H1 (cell line): ENCODE results near the gene BCL2L13. TPM values are rescaled to one million over a fixed set of nuclear protein-coding genes. Genes with fewer than 3 reads are reported as not detected.

Experiments
- CTCF ChIA-PET: fragments of 300-600 bp; sonication (Branson Sonifier 250); formaldehyde crosslinking; loops from one replicate; lab custom pipeline; 2021; ENCODE audit not compliant: partially characterized antibody; lab: Charles Lee
- POLR2A ChIA-PET: fragments of 300-600 bp; sonication (Branson Sonifier 250); formaldehyde crosslinking; loops from one replicate; lab custom pipeline; 2021; ENCODE audit warnings: inconsistent platforms; ENCODE audit not compliant: partially characterized antibody; lab: Charles Lee
- DNase-seq, 2 experiments: peaks; one replicate each; pipeline versions ENCODE4 v3.0.0 to v3.0.0-alpha.2; 2010 to 2022; ENCODE audit warnings: low spot score in 2 of 2, low read depth in 1 of 2, mixed read lengths in 1 of 2
- FAIRE-seq: peaks from 2 replicates; lab custom pipeline; 2011; peaks lifted over from hg19 to GRCh38; lab: Jason Lieb, UNC
- H2AFZ ChIP-seq: 2 replicates; pipeline ENCODE4 v1.8.1; 2012; ENCODE audit warnings: low read length, inconsistent platforms
- H2AK5ac ChIP-seq: 2 replicates; pipeline ENCODE4 v1.6.1; 2013; ENCODE audit warnings: low read depth, low read length
- H2BK120ac ChIP-seq: replicated peaks from 2 replicates; pipeline ENCODE3; 2013; ENCODE audit warnings: low read depth, low read length, inconsistent platforms
- H2BK12ac ChIP-seq: 2 replicates; pipeline ENCODE4 v1.6.1; 2013; ENCODE audit warnings: low read depth, low read length
- H2BK15ac ChIP-seq: 2 replicates; pipeline ENCODE4 v1.6.1; 2013; ENCODE audit warnings: low read length
- H2BK20ac ChIP-seq: 2 replicates; pipeline ENCODE4 v1.6.1; 2013; ENCODE audit warnings: low read length
- H2BK5ac ChIP-seq: 2 replicates; pipeline ENCODE4 v1.6.1; 2013; ENCODE audit warnings: low read depth, low read length
- H3K14ac ChIP-seq: 2 replicates; pipeline ENCODE4 v1.6.1; 2013; ENCODE audit warnings: inconsistent platforms; ENCODE audit not compliant: insufficient read length
- H3K18ac ChIP-seq: 2 replicates; pipeline ENCODE4 v1.6.1; 2013; ENCODE audit warnings: low read length; ENCODE audit errors: extremely low read depth
- H3K23ac ChIP-seq: 2 replicates; pipeline ENCODE4 v1.6.1; 2013; ENCODE audit warnings: inconsistent platforms; ENCODE audit not compliant: insufficient read length
- H3K23me2 ChIP-seq: 2 replicates; pipeline ENCODE4 v1.6.1; 2013; ENCODE audit warnings: low read depth, low read length
- H3K27ac ChIP-seq: 2 replicates; pipeline ENCODE4 v1.6.1; 2011; ENCODE audit warnings: low read depth, low read length, inconsistent platforms
- H3K27me3 ChIP-seq, 4 experiments: replicated peaks in 1 of 4; 1 replicate in 1 of 4; 2 replicates in 3 of 4; pipeline versions ENCODE4 v1.6.1 to v1.8.1; 2011 to 2013; ENCODE audit warnings: low read length in 3 of 4, mild to moderate bottlenecking in 3 of 4, inconsistent platforms in 2 of 4, mixed read lengths in 2 of 4, moderate library complexity in 1 of 4; ENCODE audit not compliant: control insufficient read depth in 3 of 4, insufficient read depth in 3 of 4; ENCODE audit errors: extremely low read depth in 1 of 4
- H3K36me3 ChIP-seq, 4 experiments: 2 replicates each; pipeline versions ENCODE4 v1.6.1 to v1.8.1; 2011 to 2013; ENCODE audit warnings: mild to moderate bottlenecking in 4 of 4, low read length in 3 of 4, moderate library complexity in 2 of 4, control low read depth in 1 of 4, inconsistent platforms in 1 of 4; ENCODE audit not compliant: insufficient read depth in 4 of 4, control insufficient read depth in 2 of 4
- H3K4ac ChIP-seq: replicated peaks from 2 replicates; pipeline ENCODE3; 2013; ENCODE audit warnings: low read length, low read depth, mixed read lengths, inconsistent platforms; ENCODE audit not compliant: insufficient read length
- H3K4me1 ChIP-seq, 4 experiments: replicated peaks in 1 of 4; 1 replicate in 1 of 4; 2 replicates in 3 of 4; pipeline versions ENCODE4 v1.6.1 to v1.8.1; 2011 to 2013; ENCODE audit warnings: low read length in 3 of 4, inconsistent platforms in 2 of 4, mixed read lengths in 1 of 4; ENCODE audit not compliant: insufficient read depth in 4 of 4, control insufficient read depth in 3 of 4
- H3K4me2 ChIP-seq, 2 experiments: 2 replicates each; pipeline versions ENCODE4 v1.6.1 to v1.8.1; 2011 to 2013; ENCODE audit warnings: low read depth in 2 of 2, low read length in 2 of 2, control low read depth in 1 of 2, inconsistent platforms in 1 of 2, mild to moderate bottlenecking in 1 of 2; ENCODE audit not compliant: insufficient read depth in 1 of 2
- H3K4me3 ChIP-seq, 4 experiments: fragments of 200-600, 300-600 bp in 1 of 4; sonication (generic), shearing (Covaris generic), sonication (Bioruptor Twin) in 1 of 4; 2 replicates each; pipeline versions ENCODE4 v1.5.1 to v1.8.1; 2011 to 2016; ENCODE audit warnings: low read length in 4 of 4, low read depth in 3 of 4, control low read depth in 2 of 4, inconsistent platforms in 2 of 4, mild to moderate bottlenecking in 2 of 4, mixed read lengths in 1 of 4, moderate library complexity in 1 of 4; ENCODE audit not compliant: insufficient read depth in 2 of 4; ENCODE audit errors: extremely low read depth in 1 of 4
- H3K56ac ChIP-seq: replicated peaks from 2 replicates; pipeline ENCODE3; 2013; ENCODE audit warnings: low read depth, mild to moderate bottlenecking, mixed read lengths, low read length, inconsistent platforms; ENCODE audit not compliant: insufficient read length
- H3K79me1 ChIP-seq: 2 replicates; pipeline ENCODE4 v1.6.1; 2013; ENCODE audit warnings: low read depth, low read length, control low read depth
- H3K79me2 ChIP-seq, 2 experiments: 2 replicates each; pipeline versions ENCODE4 v1.6.1 to v1.8.1; 2012 to 2013; ENCODE audit warnings: low read length in 2 of 2, mild to moderate bottlenecking in 2 of 2, inconsistent platforms in 1 of 2; ENCODE audit not compliant: insufficient read depth in 2 of 2, control insufficient read depth in 1 of 2
- H3K9ac ChIP-seq, 4 experiments: replicated peaks in 1 of 4; 1 replicate in 1 of 4; 2 replicates in 3 of 4; pipeline versions ENCODE4 v1.6.1 to v1.8.1; 2011 to 2013; ENCODE audit warnings: low read depth in 3 of 4, low read length in 3 of 4, control low read depth in 2 of 4, mild to moderate bottlenecking in 2 of 4, moderate library complexity in 2 of 4, inconsistent platforms in 1 of 4; ENCODE audit errors: extremely low read depth in 1 of 4
- H3K9me3 ChIP-seq, 2 experiments: 2 replicates each; pipeline versions ENCODE4 v1.6.1 to v1.8.1; 2012 to 2013; ENCODE audit warnings: mild to moderate bottlenecking in 2 of 2, moderate library complexity in 2 of 2, control low read depth in 1 of 2, inconsistent platforms in 1 of 2, low read depth in 1 of 2, low read length in 1 of 2, mixed read lengths in 1 of 2; ENCODE audit not compliant: insufficient read depth in 2 of 2
- H4K20me1 ChIP-seq, 2 experiments: replicated peaks in 1 of 2; 2 replicates each; pipeline versions ENCODE3 to v1.8.1; 2011 to 2013; ENCODE audit warnings: inconsistent platforms in 2 of 2, low read length in 2 of 2, mild to moderate bottlenecking in 1 of 2; ENCODE audit not compliant: insufficient read depth in 2 of 2, control insufficient read depth in 1 of 2
- H4K5ac ChIP-seq: 2 replicates; pipeline ENCODE4 v1.6.1; 2013; ENCODE audit warnings: low read length, low read depth, mixed read lengths, inconsistent platforms; ENCODE audit not compliant: insufficient read length
- H4K8ac ChIP-seq: 2 replicates; pipeline ENCODE4 v1.8.0; 2013; ENCODE audit warnings: mild to moderate bottlenecking, moderate library complexity, low read length, inconsistent platforms; ENCODE audit not compliant: insufficient read depth; ENCODE audit errors: extremely low read depth
- H4K91ac ChIP-seq: replicated peaks from 2 replicates; pipeline ENCODE3; 2013; ENCODE audit warnings: low read length, mixed read lengths, inconsistent platforms; ENCODE audit not compliant: insufficient read length
- CBX5 ChIP-seq: fragments of 300-800, 300-1000 bp; sonication (generic); IDR thresholded peaks from 2 replicates; pipeline ENCODE4 v1.7.1; 2016; ENCODE audit warnings: antibody characterized with exemption, low read length, low read depth
- CBX8 ChIP-seq: fragments of 300-800, 300-1000 bp; sonication (generic); IDR thresholded peaks from 2 replicates; pipeline ENCODE4 v1.7.1; 2016; ENCODE audit warnings: low read depth, low read length, borderline replicate concordance
- CEBPB ChIP-seq: IDR thresholded peaks from 2 replicates; pipeline ENCODE4 v1.6.1; 2012; ENCODE audit warnings: low read depth, low read length
- CHD2 ChIP-seq: IDR thresholded peaks from 2 replicates; pipeline ENCODE4 v1.6.1; 2012; ENCODE audit warnings: low read length, improper control_type of control experiment
- E2F6 ChIP-seq: IDR thresholded peaks from 2 replicates; pipeline ENCODE4 v1.6.1; 2012; ENCODE audit warnings: inconsistent platforms
- HDAC2 ChIP-seq, 2 experiments: fragments of 300-600 bp in 1 of 2; sonication (generic) in 1 of 2; IDR thresholded peaks; 2 replicates each; pipeline ENCODE4 v1.6.1; 2011 to 2012; ENCODE audit warnings: low read depth in 2 of 2, low read length in 2 of 2, mild to moderate bottlenecking in 2 of 2, moderate library complexity in 2 of 2, borderline replicate concordance in 1 of 2, inconsistent platforms in 1 of 2
- MAFK ChIP-seq: IDR thresholded peaks from 2 replicates; pipeline ENCODE4 v1.6.1; 2012; ENCODE audit warnings: low read depth, mild to moderate bottlenecking, improper control_type of control experiment, low read length
- NRF1 ChIP-seq: IDR thresholded peaks from 2 replicates; pipeline ENCODE4 v1.6.1; 2011; ENCODE audit warnings: mild to moderate bottlenecking, low read depth, low read length, improper control_type of control experiment
- RFX5 ChIP-seq: IDR thresholded peaks from 2 replicates; pipeline ENCODE4 v1.6.1; 2011; ENCODE audit warnings: low read depth, low read length, improper control_type of control experiment, borderline replicate concordance
- SIN3A ChIP-seq, 2 experiments: IDR thresholded peaks in 1 of 2; conservative IDR thresholded peaks in 1 of 2; 2 replicates each; pipeline ENCODE4 v1.6.1; 2011 to 2012; ENCODE audit warnings: low read length in 2 of 2, improper control_type of control experiment in 1 of 2, low read depth in 1 of 2, mild to moderate bottlenecking in 1 of 2
- SIRT6 ChIP-seq: IDR thresholded peaks from one replicate; pipeline ENCODE4 v1.7.1; 2012; ENCODE audit warnings: low read length, inconsistent platforms
- SP1 ChIP-seq: IDR thresholded peaks from 2 replicates; pipeline ENCODE4 v1.6.1; 2011; ENCODE audit warnings: low read depth, low read length
- SP2 ChIP-seq: IDR thresholded peaks from 2 replicates; pipeline ENCODE4 v1.6.1; 2012; ENCODE audit warnings: mild to moderate bottlenecking, low read length, inconsistent platforms
- TCF12 ChIP-seq: IDR thresholded peaks from 2 replicates; pipeline ENCODE4 v1.6.1; 2011; ENCODE audit warnings: low read depth, mild to moderate bottlenecking, low read length
- TEAD4 ChIP-seq: IDR thresholded peaks from 2 replicates; pipeline ENCODE4 v1.6.1; 2012; ENCODE audit warnings: low read depth, low read length, inconsistent platforms, mixed read lengths
- WGBS, 2 experiments: shearing (Covaris generic) in 1 of 2; methylation state at CpG; one replicate each; pipeline versions ENCODE4 v1.1.6 to v1.1.7; 2013 to 2015; ENCODE audit warnings: low lambda C conversion rate in 2 of 2, mixed read lengths in 2 of 2, inconsistent platforms in 1 of 2, low coverage in 1 of 2, missing lambda C conversion rate in 1 of 2; ENCODE audit not compliant: insufficient replicate concordance in 2 of 2, insufficient coverage in 1 of 2, insufficient read length in 1 of 2; ENCODE audit errors: extremely low coverage in 1 of 2, missing lambda C conversion rate in 1 of 2; 5-methylcytosine and 5-hydroxymethylcytosine counted together
- polyA plus RNA-seq, 7 experiments: library from polyadenylated mRNA; depleted of rRNA in 3 of 7; stranded (reverse) in 5 of 7; unstranded in 2 of 7; fragments of >200 nt in 5 of 7; fragments of 200-250 nt in 2 of 7; gene quantifications; 1 replicate in 5 of 7; 2 replicates in 1 of 7; 4 replicates in 1 of 7; pipeline versions ENCODE4 v1.2.1 to v1.2.3, GENCODE V29; 2011 to 2013; ENCODE audit warnings: missing spikeins in 2 of 7, mixed read lengths in 2 of 7
- total RNA-seq: library from RNA; stranded (reverse); fragmentation: NEBNext Ultra II Directional; extraction: Animal tissue kit (Norgen Biotek cat#: 25700); gene quantifications from 2 replicates; pipeline ENCODE4 v1.2.1, GENCODE V29; 2021

The BCL2L13 gene
- total and polyA plus RNA-seq, 2 of the 8 experiments (the other 6 are each of a cell fraction or from before 2014, with no cell fraction given), result 20.7 to 35.0 TPM

DNA sequence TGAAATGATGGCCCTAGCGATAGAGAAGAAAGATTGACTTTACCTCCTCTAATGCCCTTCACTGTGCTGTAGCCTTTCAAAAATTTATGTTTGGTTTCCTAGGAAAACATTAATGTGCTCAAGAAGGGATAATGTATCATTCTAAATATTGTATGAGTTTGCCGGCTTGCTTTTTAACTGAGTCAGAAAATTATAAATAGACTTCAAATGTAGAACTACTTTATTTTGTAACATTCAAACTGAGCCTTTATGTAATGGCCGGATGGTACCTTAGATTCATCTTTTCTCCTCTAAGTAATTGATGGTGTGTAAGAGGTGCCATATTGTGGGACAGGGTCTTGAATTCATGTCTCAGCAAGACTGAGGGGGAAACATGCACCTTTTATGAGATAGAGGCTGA is 78.0 kb downstream of the BCL2L13 start:
- H3K23me2 ChIP-seq, result no peaks in the 10 kb centered on the region
- no peak overlapping the region for H3K4ac ChIP-seq
- no peaks in the 10 kb centered on the region for H3K79me2 ChIP-seq
- H3K27ac ChIP-seq, result no peak overlapping the region
- no peak overlapping the region for H2BK5ac ChIP-seq
- H4K8ac ChIP-seq, result no peak overlapping the region
- H3K18ac ChIP-seq, result no peak overlapping the region
- no peak overlapping the region for H3K23ac ChIP-seq
- no peak overlapping the region for H2AFZ ChIP-seq
- 92% methylated on average over 3 of the region's 3 CpGs; no CpG with 5 or more reads in 1 of the 2 experiments for WGBS, 2 experiments
- no peaks in the 10 kb centered on the region for H3K9me3 ChIP-seq
- FAIRE-seq, result no peak
- no peak overlapping the region for H4K5ac ChIP-seq
- H2BK15ac ChIP-seq, result no peak overlapping the region
- H4K91ac ChIP-seq, result no peak overlapping the region
- no peak for DNase-seq
- H3K56ac ChIP-seq, result no peak overlapping the region
- no peak overlapping the region for H2BK120ac ChIP-seq
- no peaks in the 10 kb centered on the region for H3K36me3 ChIP-seq
- no peak overlapping the region for H2BK12ac ChIP-seq
- no peak overlapping the region for H3K4me3 ChIP-seq
- no peaks in the 10 kb centered on the region for H3K4me1 ChIP-seq
- H3K4me2 ChIP-seq, result no peak overlapping the region
- H3K27me3 ChIP-seq, result no peaks in the 10 kb centered on the region
- no peak overlapping the region for H3K14ac ChIP-seq
- POLR2A ChIA-PET, result no interaction called here
- H3K9ac ChIP-seq, result no peak overlapping the region
- H3K79me1 ChIP-seq, result no peaks in the 10 kb centered on the region
- CTCF ChIA-PET, result interaction anchor here (1.1 kb wide), 1 partner anchor 27 kb away, joined by 3 read pairs; no protein-coding TSS in a partner anchor
- no peak overlapping the region for H2AK5ac ChIP-seq
- H4K20me1 ChIP-seq, result no peaks in the 10 kb centered on the region
- no peak overlapping the region for H2BK20ac ChIP-seq
- TF ChIP-seq SIN3A (conservative IDR thresholded peaks at IDR 0.05 in 1 of 2, IDR thresholded peaks at IDR 0.05 in 1 of 2; ENCODE audit: low read depth in 1 of 2, low read length in 2 of 2), result no peak
- TF ChIP-seq MAFK, result no peak
- TF ChIP-seq CHD2, result no peak
- no peak for TF ChIP-seq SP1
- TF ChIP-seq E2F6, result no peak
- no peak for TF ChIP-seq SIRT6
- TF ChIP-seq RFX5, result no peak
- no peak for TF ChIP-seq CBX8
- TF ChIP-seq TCF12, result no peak
- no peak for TF ChIP-seq SP2
- TF ChIP-seq HDAC2 (IDR thresholded peaks at IDR 0.05; ENCODE audit: borderline replicate concordance in 1 of 2, low read depth in 2 of 2, low read length in 2 of 2), result no peak
- TF ChIP-seq TEAD4, result no peak
- no peak for TF ChIP-seq CEBPB
- TF ChIP-seq CBX5, result no peak
- TF ChIP-seq NRF1, result no peak
